Heart left ventricle (tissue), 13 donors: ENCODE measurements around the gene AGO3.

Source experiments
- POLR2A ChIP-seq, 2 donors: fragments of 450-650 bp; IDR thresholded peaks; one replicate each; pipeline ENCODE4 v1.6.1; 2017; ENCODE audit warnings: antibody characterized with exemption in 2 of 2, mild to moderate bottlenecking in 2 of 2, moderate library complexity in 2 of 2
- TF ChIP-seq, protein P1 (sequence below), 12 donors: fragments of 200-600 bp; sonication (generic) in 4 of 12; IDR thresholded peaks; one replicate each; pipeline versions ENCODE4 v1.5.0 to v1.8.0; 2018 to 2022; ENCODE audit warnings: antibody characterized with exemption in 12 of 12, mild to moderate bottlenecking in 5 of 12
- donor health status: ischemic (EF 13 %, LVEDD 7.1; RV severe dilation, severe dysfunction).
- donor health status: DM: no; HTN: yes; CAD: no.
- donor health status: DM: no; HTN: no; CAD: no.
- donor health status: ischemic (EF 25% LVEDD 6.9; RV normal size, moderate dysfunction).
- donor health status: ischemic (EF 25% LVEDD 5.7; RV mildly dilated, moderate dysfunction).
- donor health status: ischemic (EF 35%, LVEDD 5.7; RV mildly dilated, moderate dysfunction).
- donor health status: nonischemic (EF 11% LVEDD 7.7; RV severe dilation, severe dysfunction).
- donor health status: DM: yes; HTN: yes; CAD: no.
- donor health status: PGD.
- donor health status: ischemic (EF 29% LVEDD 5.4; RV normal size, mild dysfunction).
- donor health status: nonischemic (EF 23%, LVEDD 6.1; RV moderate dilation, normal function).

DNA sequence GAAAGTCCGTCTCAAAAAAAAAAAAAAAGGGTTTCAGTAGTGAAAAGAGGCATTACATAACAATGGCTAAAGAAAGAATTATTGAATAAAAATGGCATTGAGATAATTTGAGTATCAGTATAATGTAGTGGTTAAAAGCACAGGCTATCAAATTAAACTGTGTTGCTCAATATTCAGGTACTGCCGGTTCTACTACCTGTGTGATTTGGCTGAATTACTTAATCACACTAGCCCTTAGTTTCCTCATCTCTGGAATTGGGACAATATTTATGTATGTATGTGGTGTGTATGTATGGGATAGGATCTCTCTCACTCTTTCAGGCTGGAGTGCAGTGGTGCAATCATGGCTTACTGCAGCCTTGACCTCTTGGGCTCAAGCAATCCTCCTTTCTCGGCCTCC is 96.9 kb downstream of the AGO3 start:
- TF ChIP-seq, protein P1, sequence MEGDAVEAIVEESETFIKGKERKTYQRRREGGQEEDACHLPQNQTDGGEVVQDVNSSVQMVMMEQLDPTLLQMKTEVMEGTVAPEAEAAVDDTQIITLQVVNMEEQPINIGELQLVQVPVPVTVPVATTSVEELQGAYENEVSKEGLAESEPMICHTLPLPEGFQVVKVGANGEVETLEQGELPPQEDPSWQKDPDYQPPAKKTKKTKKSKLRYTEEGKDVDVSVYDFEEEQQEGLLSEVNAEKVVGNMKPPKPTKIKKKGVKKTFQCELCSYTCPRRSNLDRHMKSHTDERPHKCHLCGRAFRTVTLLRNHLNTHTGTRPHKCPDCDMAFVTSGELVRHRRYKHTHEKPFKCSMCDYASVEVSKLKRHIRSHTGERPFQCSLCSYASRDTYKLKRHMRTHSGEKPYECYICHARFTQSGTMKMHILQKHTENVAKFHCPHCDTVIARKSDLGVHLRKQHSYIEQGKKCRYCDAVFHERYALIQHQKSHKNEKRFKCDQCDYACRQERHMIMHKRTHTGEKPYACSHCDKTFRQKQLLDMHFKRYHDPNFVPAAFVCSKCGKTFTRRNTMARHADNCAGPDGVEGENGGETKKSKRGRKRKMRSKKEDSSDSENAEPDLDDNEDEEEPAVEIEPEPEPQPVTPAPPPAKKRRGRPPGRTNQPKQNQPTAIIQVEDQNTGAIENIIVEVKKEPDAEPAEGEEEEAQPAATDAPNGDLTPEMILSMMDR (IDR thresholded peaks at IDR 0.05): no peak
- no peak for TF ChIP-seq POLR2A (IDR thresholded peaks at IDR 0.05)
